NCI-H2107 treated with DMSO at 0.1 percent for 48 hours (cell line): ENCODE measurements around the gene ANK3.

ENCODE experiments used
- DNase-seq: peaks from one replicate; lab custom pipeline; 2025; ENCODE audit not compliant: unreplicated experiment; lab: John Stamatoyannopoulos, UW

The ANK3 gene

GRCh38 chr10:60380781-60381180, 8.9 kb downstream of the ANK3 start:
- no peak for DNase-seq

GRCh38 chr10:60377955-60378354, 11.7 kb downstream of the ANK3 start:
- DNase-seq = no peak

GRCh38 chr10:60377042-60377352, 12.7 kb downstream of the ANK3 start:
- no peak for DNase-seq

- no peak for DNase-seq
Measured at GRCh38 chr10:60376221-60377041, 13.2 kb downstream of the ANK3 start.

GRCh38 chr10:60375293-60376004, 14.2 kb downstream of the ANK3 start:
- DNase-seq = no peak

GRCh38 chr10:60374836-60375235, 14.8 kb downstream of the ANK3 start:
- DNase-seq = no peak

GRCh38 chr10:60372436-60372835, 17.2 kb downstream of the ANK3 start:
- no peak for DNase-seq

- DNase-seq = no peak
Measured at GRCh38 chr10:60369547-60369930, 20.1 kb downstream of the ANK3 start.

- DNase-seq = no peak
Measured at GRCh38 chr10:60368875-60369546, 20.7 kb downstream of the ANK3 start.

- DNase-seq = no peak
Measured at GRCh38 chr10:60367901-60368300, 21.8 kb downstream of the ANK3 start.

- DNase-seq = no peak
Measured at GRCh38 chr10:60367431-60367830, 22.2 kb downstream of the ANK3 start.

- no peak for DNase-seq
Measured at GRCh38 chr10:60367024-60367423, 22.7 kb downstream of the ANK3 start.

- DNase-seq = no peak
Measured at GRCh38 chr10:60363187-60363586, 26.5 kb downstream of the ANK3 start.

- no peak for DNase-seq
Measured at GRCh38 chr10:60362461-60362860, 27.2 kb downstream of the ANK3 start.

- no peak for DNase-seq
Measured at GRCh38 chr10:60359066-60359465, 30.6 kb downstream of the ANK3 start.

- no peak for DNase-seq
Measured at GRCh38 chr10:60358282-60358681, 31.4 kb downstream of the ANK3 start.

- peak; percentile 2 for DNase-seq
Measured at GRCh38 chr10:60353519-60354258, 36.0 kb downstream of the ANK3 start.

- DNase-seq = no peak
Measured at GRCh38 chr10:60352105-60352504, 37.6 kb downstream of the ANK3 start.

- DNase-seq = no peak
Measured at GRCh38 chr10:60351191-60351853, 38.4 kb downstream of the ANK3 start.

GRCh38 chr10:60350400-60350799, 39.3 kb downstream of the ANK3 start:
- DNase-seq = no peak

- DNase-seq = no peak
Measured at GRCh38 chr10:60349426-60349825, 40.2 kb downstream of the ANK3 start.
